Placental epithelial cell (primary cell): ENCODE measurements around the gene IFI6. TPM values are rescaled to one million over a fixed set of nuclear protein-coding genes. Genes with fewer than 3 reads are reported as not detected.

ENCODE experiments used
- small RNA-seq: library from RNA; depleted of rRNA; stranded (forward); fragments of <200 nt; gene quantifications from one replicate; pipeline ENCODE3, GENCODE V24; 2012
- total RNA-seq: library from RNA; depleted of rRNA; stranded (reverse); fragments of >200 nt; gene quantifications from 2 replicates; pipeline ENCODE4 v1.2.3, GENCODE V29; 2012

Gene IFI6, protein sequence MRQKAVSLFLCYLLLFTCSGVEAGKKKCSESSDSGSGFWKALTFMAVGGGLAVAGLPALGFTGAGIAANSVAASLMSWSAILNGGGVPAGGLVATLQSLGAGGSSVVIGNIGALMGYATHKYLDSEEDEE
- total RNA-seq, result 9.4 and 37.3 TPM in 2 replicates

DNA sequence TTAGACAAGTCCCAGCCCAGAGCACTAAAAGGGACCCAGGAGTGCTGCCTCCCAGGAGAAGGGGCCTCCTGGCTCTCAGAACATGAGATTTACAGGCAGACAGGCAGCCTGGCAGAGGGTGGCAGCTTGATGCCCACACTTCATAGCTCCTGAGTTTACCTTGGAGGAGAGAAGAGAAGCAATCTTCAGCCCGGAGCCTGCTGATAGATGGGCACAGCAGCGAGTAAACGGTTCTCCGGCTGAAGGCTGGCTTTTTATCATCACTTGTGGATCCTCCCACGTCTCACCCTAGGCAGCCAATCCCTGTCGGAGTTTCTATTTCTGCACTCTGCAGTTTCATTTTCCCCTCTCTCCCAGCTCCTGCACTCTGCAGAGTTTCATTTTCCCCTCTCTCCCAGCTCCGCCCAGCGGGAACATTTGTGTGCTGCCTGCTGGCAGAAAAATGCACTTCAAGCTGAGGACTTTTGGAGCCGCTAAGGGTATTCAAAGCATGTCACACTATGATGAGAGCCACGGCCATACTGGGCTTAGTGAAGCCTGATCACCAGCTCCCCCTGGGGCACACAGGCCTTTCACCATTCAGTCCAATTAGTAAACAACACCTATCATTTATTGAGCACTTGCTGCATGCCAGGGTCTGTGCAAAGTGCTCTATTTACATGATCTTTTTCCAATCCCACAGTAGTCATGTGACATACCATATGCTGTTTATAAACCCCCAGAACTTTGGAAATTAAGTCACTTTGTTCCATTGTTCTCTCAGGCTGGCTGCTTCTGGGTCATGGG is at the start of gene IFI6:
TSS of gene IFI6 (minus strand) at position 229 of the 786 bp plus-strand sequence. CDS start 2,878 bp downstream, outside the sequence.

DNA sequence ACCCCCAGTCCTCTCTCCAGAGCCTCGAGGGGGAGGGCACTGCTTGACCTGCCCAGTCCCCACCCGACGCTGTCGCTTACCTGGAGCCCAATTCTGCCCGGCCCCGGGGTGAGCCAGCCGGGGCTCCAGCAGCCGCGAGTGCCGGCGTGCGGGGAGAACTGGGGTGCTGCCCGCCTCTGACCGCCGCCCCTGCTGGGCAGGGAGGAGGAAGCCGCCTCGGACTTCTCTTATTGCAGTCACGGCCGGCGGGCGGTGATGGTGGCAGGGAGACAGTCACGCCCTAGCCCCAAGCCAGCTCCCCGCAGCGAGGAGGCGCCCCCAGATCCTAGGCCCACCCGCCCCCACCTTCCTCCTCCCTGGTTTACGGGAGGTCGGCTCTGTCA is 37.0 kb downstream of the IFI6 start, which contains the start of gene FGR:
TSS of gene FGR (minus strand) at position 201 of the 383 bp plus-strand sequence. CDS start 11,269 bp downstream, outside the sequence.

Small RNA genes within 50 kb of the gene (small RNA-seq; reads per million reads assigned to genes)
- not detected for gene AL031729.1
- gene RNU6-424P, result not detected
- gene RNU6-949P, result not detected

Other genes starting within 250 kb of the IFI6 start
- gene WASF2, start 182.0 kb downstream of the IFI6 start, total RNA-seq, result 19.7 and 21.6 TPM in 2 replicates
- 38.1 and 51.8 TPM in 2 replicates for gene AHDC1, start 68.0 kb downstream of the IFI6 start, total RNA-seq
- gene FGR, start 37.0 kb downstream of the IFI6 start, total RNA-seq, result under 0.01 TPM in 1 of 2 replicates, not detected in the other
- 10.7 and 11.4 TPM in 2 replicates for gene FAM76A, start 53.8 kb upstream of the IFI6 start, total RNA-seq
- 41.2 and 58.2 TPM in 2 replicates for gene STX12, start 101.0 kb upstream of the IFI6 start, total RNA-seq
- gene PPP1R8, start 158.6 kb upstream of the IFI6 start, total RNA-seq, result 25.5 and 32.6 TPM in 2 replicates
- gene THEMIS2, start 200.4 kb upstream of the IFI6 start, total RNA-seq, result 0.22 TPM in 1 of 2 replicates, not detected in the other
- 15.7 and 24.3 TPM in 2 replicates for gene RPA2, start 242.4 kb upstream of the IFI6 start, total RNA-seq